ENCODE data around the gene ETDC.
"Not testable (repeated sequence)": the region's sequence is repeated elsewhere in the genome, so short reads cannot be mapped to it uniquely, and the experiment has no call there.

ETDC gene

DNA sequence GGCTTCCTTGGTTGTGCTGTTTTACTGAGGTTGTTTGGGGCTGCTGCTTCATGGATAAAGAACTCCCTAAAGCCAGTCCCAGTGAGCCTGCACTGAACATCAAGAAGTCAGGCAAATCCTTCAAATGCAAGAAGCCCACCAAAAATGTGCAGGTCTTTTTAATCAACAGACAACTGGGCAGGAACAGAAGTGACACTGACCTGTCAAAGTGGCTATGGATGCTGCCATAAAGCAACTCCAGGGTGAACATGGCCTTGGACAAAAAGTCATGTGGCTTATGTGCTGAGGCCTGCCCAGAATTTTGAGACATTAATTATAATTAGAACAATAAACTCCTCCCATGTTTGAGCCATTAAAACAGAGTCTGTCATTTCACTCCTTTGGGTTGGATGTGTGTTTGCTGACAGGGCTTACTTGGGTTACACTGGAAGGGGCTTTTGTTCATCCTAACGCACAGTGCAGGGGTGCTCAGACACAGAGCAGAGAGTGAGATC is at the start of gene ETDC:
Gene ETDC, plus strand, starts transcription at position 51 of the 494 bp plus-strand sequence. Its CDS starts 0 bp downstream, at position 51.
- Mint-ChIP-seq H3K27ac (no peak within 1 kb of the TSS), H3K27me3 (ENCODE audit: low read depth) (no peaks in the 10 kb centered on the region), H3K4me3 (no peak within 1 kb of the TSS), H3K9me3 (peaks cover 29% of the 10 kb centered on the region), H3K36me3 (ENCODE audit: low read depth) (peaks cover 7% of the 10 kb centered on the region), H3K4me1 (no peaks in the 10 kb centered on the region)
- TF ChIP-seq, protein P1, sequence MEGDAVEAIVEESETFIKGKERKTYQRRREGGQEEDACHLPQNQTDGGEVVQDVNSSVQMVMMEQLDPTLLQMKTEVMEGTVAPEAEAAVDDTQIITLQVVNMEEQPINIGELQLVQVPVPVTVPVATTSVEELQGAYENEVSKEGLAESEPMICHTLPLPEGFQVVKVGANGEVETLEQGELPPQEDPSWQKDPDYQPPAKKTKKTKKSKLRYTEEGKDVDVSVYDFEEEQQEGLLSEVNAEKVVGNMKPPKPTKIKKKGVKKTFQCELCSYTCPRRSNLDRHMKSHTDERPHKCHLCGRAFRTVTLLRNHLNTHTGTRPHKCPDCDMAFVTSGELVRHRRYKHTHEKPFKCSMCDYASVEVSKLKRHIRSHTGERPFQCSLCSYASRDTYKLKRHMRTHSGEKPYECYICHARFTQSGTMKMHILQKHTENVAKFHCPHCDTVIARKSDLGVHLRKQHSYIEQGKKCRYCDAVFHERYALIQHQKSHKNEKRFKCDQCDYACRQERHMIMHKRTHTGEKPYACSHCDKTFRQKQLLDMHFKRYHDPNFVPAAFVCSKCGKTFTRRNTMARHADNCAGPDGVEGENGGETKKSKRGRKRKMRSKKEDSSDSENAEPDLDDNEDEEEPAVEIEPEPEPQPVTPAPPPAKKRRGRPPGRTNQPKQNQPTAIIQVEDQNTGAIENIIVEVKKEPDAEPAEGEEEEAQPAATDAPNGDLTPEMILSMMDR (IDR thresholded peaks at IDR 0.05; ENCODE audit: unreplicated experiment in 3 of 3) = no peak

DNA sequence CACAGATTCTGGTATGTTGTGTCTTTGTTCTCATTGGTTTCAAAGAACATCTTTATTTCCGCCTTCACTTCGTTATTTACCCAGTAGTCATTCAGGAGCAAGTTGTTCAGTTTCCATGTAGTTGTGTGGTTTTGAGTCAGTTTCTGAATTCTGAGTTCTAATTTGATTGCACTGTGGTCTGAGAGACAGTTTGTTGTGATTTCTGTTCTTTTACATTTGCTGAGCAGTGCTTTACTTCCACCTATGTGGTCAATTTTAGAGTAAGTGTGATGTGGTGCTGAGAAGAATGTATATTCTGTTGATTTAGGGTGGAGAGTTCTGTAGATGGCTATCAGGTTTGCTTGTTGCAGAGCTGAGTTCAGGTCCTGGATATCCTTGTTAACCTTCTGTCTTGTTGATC is 48.3 kb upstream of the ETDC start:
- not testable (repeated sequence) for H3K4me3 Mint-ChIP-seq; H3K4me1 Mint-ChIP-seq; H3K27ac Mint-ChIP-seq; H3K36me3 Mint-ChIP-seq (ENCODE audit: low read depth); H3K27me3 Mint-ChIP-seq (ENCODE audit: low read depth)
- H3K9me3 Mint-ChIP-seq = peaks cover 42% of the 10 kb centered on the region

DNA sequence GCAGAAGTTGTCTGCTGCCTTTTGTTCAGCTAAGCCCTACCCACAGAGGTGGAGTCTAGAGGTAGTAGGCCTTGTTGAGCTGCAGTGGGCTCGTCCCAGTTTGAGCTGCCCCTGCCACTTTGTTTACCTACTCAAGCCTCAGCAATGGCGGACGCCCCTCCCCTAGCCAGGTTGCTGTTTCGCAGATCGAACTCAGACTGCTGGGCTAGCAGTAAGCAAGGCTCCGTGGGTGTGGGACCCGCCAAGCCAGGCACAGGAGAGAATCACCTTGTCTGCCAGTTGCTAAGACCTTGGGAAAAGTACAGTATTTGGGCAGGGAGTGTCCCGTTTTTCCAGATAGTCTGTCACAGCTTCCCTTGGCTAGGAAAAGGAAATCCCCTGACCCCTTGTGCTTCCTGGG is 45.9 kb upstream of the ETDC start:
- not testable (repeated sequence) for H3K4me3 Mint-ChIP-seq; H3K4me1 Mint-ChIP-seq; H3K36me3 Mint-ChIP-seq (ENCODE audit: low read depth); H3K27ac Mint-ChIP-seq; H3K27me3 Mint-ChIP-seq (ENCODE audit: low read depth)
- peaks cover 63% of the 10 kb centered on the region for H3K9me3 Mint-ChIP-seq

DNA sequence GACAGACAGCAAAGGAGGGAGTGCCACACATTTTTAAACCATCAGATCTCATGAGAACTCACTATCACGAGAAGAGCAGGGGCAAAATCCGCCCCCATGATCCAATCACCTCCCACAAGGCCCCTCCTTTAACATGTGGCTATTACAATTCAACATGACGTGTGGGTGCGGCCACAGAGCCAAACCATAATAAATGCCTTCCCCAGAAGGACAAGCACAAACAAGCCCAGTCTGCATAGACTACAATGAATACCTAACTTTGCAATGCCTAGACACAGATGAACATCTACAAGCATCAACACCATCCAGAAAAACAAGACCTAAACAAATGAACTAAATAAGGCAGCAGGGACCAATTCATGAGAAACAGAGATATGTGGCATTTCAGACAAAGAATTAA is 45.1 kb upstream of the ETDC start:
- no peaks in the 10 kb centered on the region for H3K27me3 Mint-ChIP-seq (ENCODE audit: low read depth)
- no peak overlapping the region for H3K4me3 Mint-ChIP-seq
- H3K4me1 Mint-ChIP-seq = no peaks in the 10 kb centered on the region
- peaks cover 6% of the 10 kb centered on the region for H3K36me3 Mint-ChIP-seq (ENCODE audit: low read depth)
- TF ChIP-seq, protein P1 (IDR thresholded peaks at IDR 0.05; ENCODE audit: unreplicated experiment in 3 of 3) = no peak
- H3K27ac Mint-ChIP-seq = no peak overlapping the region
- H3K9me3 Mint-ChIP-seq = peaks cover 70% of the 10 kb centered on the region

DNA sequence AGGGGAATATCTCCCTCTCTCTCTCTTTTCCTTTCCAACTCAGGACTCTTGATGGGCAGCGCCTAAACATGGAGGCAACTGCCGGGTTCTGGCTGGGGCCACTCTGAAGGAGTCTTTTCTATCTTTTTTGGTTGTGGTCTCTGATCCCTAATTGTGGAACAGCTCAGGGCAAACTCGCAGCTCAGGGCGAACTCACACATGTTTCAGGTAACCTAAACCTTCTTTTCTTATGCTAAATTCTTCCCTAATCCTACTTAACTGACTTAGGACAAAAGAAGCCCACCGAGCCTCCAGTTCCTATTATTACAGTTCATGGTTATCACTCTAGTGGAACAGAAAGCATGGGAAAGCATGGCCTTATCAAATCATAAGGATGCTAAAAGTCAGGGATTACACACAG is 36.1 kb upstream of the ETDC start:
- Mint-ChIP-seq H3K4me1 (no peaks in the 10 kb centered on the region), H3K27ac (no peak overlapping the region), H3K9me3 (peaks cover 39% of the 10 kb centered on the region), H3K4me3 (no peak overlapping the region), H3K27me3 (ENCODE audit: low read depth) (no peaks in the 10 kb centered on the region), H3K36me3 (ENCODE audit: low read depth) (peaks cover 4% of the 10 kb centered on the region)
- TF ChIP-seq, protein P1 (IDR thresholded peaks at IDR 0.05; ENCODE audit: unreplicated experiment in 3 of 3) = no peak

DNA sequence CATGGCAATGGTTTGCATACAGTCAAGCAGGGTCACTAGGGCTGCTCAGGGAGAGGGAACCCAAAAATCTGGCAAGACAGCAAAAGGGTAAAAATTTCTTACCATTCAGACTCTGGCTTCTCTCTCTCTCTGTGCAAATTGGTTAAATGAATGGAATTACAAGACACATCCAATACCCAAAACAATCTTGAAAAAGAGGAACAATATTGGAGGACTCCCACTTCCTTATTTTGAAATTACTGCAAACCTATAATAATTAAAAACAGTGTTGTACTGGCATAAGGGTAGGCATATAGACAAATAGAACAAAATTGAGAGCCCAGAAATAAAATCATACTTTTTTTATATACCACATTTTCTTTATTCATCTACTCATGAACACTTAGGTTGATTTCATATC is 33.3 kb upstream of the ETDC start:
- Mint-ChIP-seq H3K9me3 (peaks cover 49% of the 10 kb centered on the region), H3K27ac (no peak overlapping the region)

DNA sequence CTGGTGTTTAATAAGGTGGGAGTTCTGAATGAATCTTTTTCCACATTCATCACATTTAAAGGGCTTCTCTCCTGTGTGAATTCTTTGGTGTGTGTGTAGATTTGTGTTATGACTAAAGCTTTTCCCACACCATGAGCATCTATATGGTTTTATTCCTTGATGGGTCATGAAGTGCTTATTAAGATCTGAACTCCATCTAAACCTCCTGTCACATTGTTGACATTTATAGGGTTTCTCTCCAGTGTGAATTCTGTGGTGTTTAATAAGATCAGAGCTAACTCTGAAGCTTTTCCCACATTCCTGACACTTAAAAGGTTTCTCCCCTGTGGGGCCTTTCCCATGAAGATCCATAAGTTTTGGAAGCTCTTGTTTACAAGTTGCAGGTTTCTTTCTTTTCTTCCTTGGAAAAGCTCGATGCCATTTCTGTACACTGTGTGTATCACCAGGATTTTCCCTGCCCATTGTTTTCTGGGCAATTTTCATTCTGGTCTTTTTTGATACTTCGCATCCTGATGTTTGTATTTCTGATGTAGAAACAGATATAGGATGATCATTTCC is 21.9 kb upstream of the ETDC start:
- Mint-ChIP-seq H3K4me1 (no peaks in the 10 kb centered on the region), H3K27ac (no peak overlapping the region), H3K4me3 (no peak overlapping the region), H3K9me3 (peaks cover 65% of the 10 kb centered on the region), H3K27me3 (ENCODE audit: low read depth) (no peaks in the 10 kb centered on the region), H3K36me3 (ENCODE audit: low read depth) (peaks cover 27% of the 10 kb centered on the region)
- TF ChIP-seq, protein P1 (IDR thresholded peaks at IDR 0.05; ENCODE audit: unreplicated experiment in 3 of 3) = no peak

More for the DNA sequence above, 33.3 kb upstream of the ETDC start:
- Mint-ChIP-seq H3K4me3 (no peak overlapping the region), H3K27me3 (ENCODE audit: low read depth) (no peaks in the 10 kb centered on the region), H3K36me3 (ENCODE audit: low read depth) (peaks cover 7% of the 10 kb centered on the region), H3K4me1 (no peaks in the 10 kb centered on the region)
- TF ChIP-seq, protein P1 (IDR thresholded peaks at IDR 0.05; ENCODE audit: unreplicated experiment in 3 of 3) = no peak

All from nephron (organoid).